OCI-M1 (cell line): ENCODE measurements around the gene RAB8B.

ENCODE experiments used
- DNase-seq: peaks from one replicate; lab custom pipeline; 2025; lab: John Stamatoyannopoulos, UW

RAB8B gene

GRCh38 chr15:63276342-63277037 is 87.1 kb downstream of the RAB8B start:
- peak; percentile 56 for DNase-seq

GRCh38 chr15:63277038-63277892 is 87.9 kb downstream of the RAB8B start, which contains the start of gene APH1B:
TSS of gene APH1B (plus strand) at chr15:63277605. CDS start at chr15:63277624, 19 bp downstream.
- DNase-seq, result peak; percentile 74

- DNase-seq, result no peak
Observed at GRCh38 chr15:63277893-63278456, 88.6 kb downstream of the RAB8B start.

GRCh38 chr15:63283126-63283525 is 93.7 kb downstream of the RAB8B start:
- no peak for DNase-seq

GRCh38 chr15:63284335-63284734 is 94.9 kb downstream of the RAB8B start:
- DNase-seq, result no peak

GRCh38 chr15:63287109-63287508 is 97.7 kb downstream of the RAB8B start:
- no peak for DNase-seq

GRCh38 chr15:63288342-63288741 is 98.9 kb downstream of the RAB8B start:
- peak; percentile 53 for DNase-seq

GRCh38 chr15:63288778-63289378 is 99.5 kb downstream of the RAB8B start:
- DNase-seq, result peak; percentile 79

- no peak for DNase-seq
Observed at GRCh38 chr15:63291507-63291906, 102.1 kb downstream of the RAB8B start.

- DNase-seq, result no peak
Observed at GRCh38 chr15:63292241-63292640, 102.8 kb downstream of the RAB8B start.

GRCh38 chr15:63292771-63293170 is 103.4 kb downstream of the RAB8B start:
- no peak for DNase-seq

- DNase-seq, result no peak
Observed at GRCh38 chr15:63294359-63294758, 105.0 kb downstream of the RAB8B start.

- no peak for DNase-seq
Observed at GRCh38 chr15:63295341-63295740, 105.9 kb downstream of the RAB8B start.

GRCh38 chr15:63296195-63296594 is 106.8 kb downstream of the RAB8B start:
- DNase-seq, result no peak

- DNase-seq, result peak; percentile 77
Observed at GRCh38 chr15:63299943-63300575, 110.7 kb downstream of the RAB8B start.

GRCh38 chr15:63301088-63301487 is 111.7 kb downstream of the RAB8B start:
- no peak for DNase-seq

- no peak for DNase-seq
Observed at GRCh38 chr15:63305260-63305659, 115.9 kb downstream of the RAB8B start.

- no peak for DNase-seq
Observed at GRCh38 chr15:63306492-63307073, 117.2 kb downstream of the RAB8B start.

- DNase-seq, result no peak
Observed at GRCh38 chr15:63308491-63308890, 119.1 kb downstream of the RAB8B start.

GRCh38 chr15:63308947-63309346 is 119.5 kb downstream of the RAB8B start:
- no peak for DNase-seq

- no peak for DNase-seq
Observed at GRCh38 chr15:63310646-63311045, 121.2 kb downstream of the RAB8B start.

GRCh38 chr15:63312286-63312685 is 122.9 kb downstream of the RAB8B start:
- DNase-seq, result no peak
